Panc1 (cell line): Measurements from ENCODE around the gene CRIP1.

Source experiments
- CTCF ChIP-seq: fragments of 450-650 bp; IDR thresholded peaks from 2 replicates; pipeline ENCODE4 v1.5.1; 2017; ENCODE audit warnings: mild to moderate bottlenecking
- POLR2AphosphoS5 ChIP-seq: IDR thresholded peaks from 2 replicates; pipeline ENCODE4 v1.6.1; 2012; ENCODE audit warnings: mild to moderate bottlenecking, low read depth, low read length, moderate library complexity
- SIN3A ChIP-seq: IDR thresholded peaks from 2 replicates; pipeline ENCODE4 v1.6.1; 2012; ENCODE audit warnings: low read depth, mild to moderate bottlenecking, low read length, moderate library complexity, borderline replicate concordance; ENCODE audit not compliant: insufficient read depth
- TCF7L2 ChIP-seq: IDR thresholded peaks from 2 replicates; pipeline ENCODE4 v1.6.1; 2011; ENCODE audit warnings: mild to moderate bottlenecking, low read depth, low read length, inconsistent platforms

GRCh38 chr14:105484997-105485393 lies 1.7 kb upstream of the CRIP1 start:
- TF ChIP-seq CTCF (no peak), POLR2AphosphoS5 (no peak), SIN3A (no peak), TCF7L2 (no peak)
